A673 (cell line): ENCODE data around the gene TREML2. TPM values are rescaled to one million over a fixed set of nuclear protein-coding genes. Genes with fewer than 3 reads are reported as not detected.

Experiments used
- BruUV-seq: library from RNA; stranded (reverse); fragments of 400-500 nt; replicated peaks from 2 replicates; lab custom pipeline; 2021; lab: Mats Ljungman, UMichigan
- CTCF ChIA-PET: fragments of 300-600 bp; sonication (Branson Sonifier 250); formaldehyde crosslinking; loops from one replicate; lab custom pipeline; 2022; ENCODE audit warnings: antibody characterized with exemption; lab: Charles Lee
- POLR2A ChIA-PET: fragments of 300-600 bp; sonication (Branson Sonifier 250); formaldehyde crosslinking; loops from one replicate; lab custom pipeline; 2022; ENCODE audit warnings: antibody characterized with exemption; ENCODE audit not compliant: low non-redundant PET; lab: Charles Lee
- DNase-seq: peaks from one replicate; pipeline ENCODE4 v3.0.0-alpha.2; 2015; ENCODE audit warnings: low spot score
- H3K27ac ChIP-seq: fragments of 200-600 bp; sonication (generic); 2 replicates; pipeline ENCODE4 v1.5.1; 2016; ENCODE audit warnings: mixed run types, low read depth, mild to moderate bottlenecking, mixed read lengths, antibody characterized with exemption, low read length; ENCODE audit not compliant: poor library complexity, severe bottlenecking
- H3K27me3 ChIP-seq: fragments of 200-600 bp; sonication (generic); replicated peaks from 2 replicates; pipeline ENCODE4 v1.6.1; 2017; ENCODE audit warnings: mixed run types, low read depth, mild to moderate bottlenecking, mixed read lengths, antibody characterized with exemption, low read length; ENCODE audit not compliant: insufficient read depth, poor library complexity
- H3K36me3 ChIP-seq: fragments of 200-600 bp; sonication (generic); 2 replicates; pipeline ENCODE4 v1.6.1; 2016; ENCODE audit warnings: mixed run types, mild to moderate bottlenecking, mixed read lengths, antibody characterized with exemption, low read length; ENCODE audit not compliant: insufficient read depth, poor library complexity, severe bottlenecking
- H3K4me1 ChIP-seq: fragments of 200-600 bp; sonication (generic); 2 replicates; pipeline ENCODE4 v1.6.1; 2017; ENCODE audit warnings: mixed run types, mild to moderate bottlenecking, mixed read lengths, antibody characterized with exemption, low read length; ENCODE audit not compliant: insufficient read depth, poor library complexity, severe bottlenecking
- H3K4me3 ChIP-seq: fragments of 200-600 bp; sonication (generic); 2 replicates; pipeline ENCODE4 v1.5.1; 2016; ENCODE audit warnings: low read depth, mixed run types, mild to moderate bottlenecking, mixed read lengths, low read length; ENCODE audit not compliant: poor library complexity, severe bottlenecking
- H3K9me3 ChIP-seq: fragments of 200-600 bp; sonication (generic); 2 replicates; pipeline ENCODE4 v1.6.1; 2016; ENCODE audit warnings: mixed run types, low read depth, mild to moderate bottlenecking, mixed read lengths, antibody characterized with exemption, low read length; ENCODE audit not compliant: poor library complexity, severe bottlenecking
- EZH2 ChIP-seq: fragments of 200-600 bp; sonication (generic); IDR thresholded peaks from 2 replicates; pipeline ENCODE4 v1.6.1; 2017; ENCODE audit warnings: borderline replicate concordance, low read depth, mild to moderate bottlenecking, mixed read lengths, antibody characterized with exemption, low read length; ENCODE audit not compliant: poor library complexity, severe bottlenecking
- intact Hi-C: fragments of 100-400 bp; cut with micrococcal nuclease; formaldehyde crosslinking; loops from one replicate; pipeline ENCODE4 v1.10.0; 2022; ENCODE audit not compliant: unreplicated experiment
- total RNA-seq: library from RNA; stranded (reverse); gene quantifications from 2 replicates; pipeline ENCODE4 v1.2.3, GENCODE V29; 2021
- TF ChIP-seq, protein P1 (sequence below): fragments of 300-800, 200-600 bp; sonication (generic); conservative IDR thresholded peaks from 2 replicates; pipeline ENCODE4 v1.5.1; 2017; ENCODE audit warnings: low read depth, mild to moderate bottlenecking, antibody characterized with exemption, low read length, moderate library complexity, mixed read lengths

Gene TREML2
- total RNA-seq, 1 experiment from 2014 or later = not detected

DNA sequence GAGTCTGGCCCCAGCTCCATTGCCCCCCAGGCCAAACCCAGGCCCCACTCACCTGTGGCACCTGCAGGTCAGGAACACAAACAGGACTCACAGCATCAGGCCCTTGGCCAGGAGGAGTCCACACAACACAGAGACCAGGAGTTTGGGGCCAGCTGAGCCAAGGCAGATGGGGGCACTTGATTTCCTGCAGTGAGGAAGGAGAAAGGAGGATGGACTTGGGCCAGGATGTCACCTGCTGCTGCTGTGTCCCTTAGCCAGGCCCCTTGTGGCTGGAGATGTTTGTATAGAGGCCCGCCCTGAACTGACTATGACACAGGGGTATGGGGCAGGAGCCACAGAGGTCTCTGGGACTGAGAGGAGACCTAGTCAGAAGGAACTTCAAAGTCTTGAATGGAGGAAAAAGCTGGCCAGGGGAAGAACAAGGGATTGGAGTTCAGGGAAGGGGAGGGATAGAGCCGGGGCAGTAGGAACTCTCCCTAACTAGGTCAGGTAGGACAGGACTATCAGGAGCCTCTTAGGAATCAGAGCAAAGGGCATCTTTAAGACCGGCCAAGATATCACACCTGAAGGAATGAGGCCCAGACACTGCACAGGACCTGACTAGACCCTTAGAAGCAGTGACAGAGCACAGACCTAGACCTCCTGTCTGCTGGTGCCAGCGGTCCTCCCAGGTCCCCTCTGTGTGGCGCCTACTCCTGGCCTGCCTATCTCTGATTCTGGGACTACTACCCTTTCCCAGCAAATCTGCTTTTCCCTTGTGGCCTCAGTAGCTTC lies 8.8 kb upstream of the TREML2 start:
- Histone ChIP-seq H3K4me1 (no peaks in the 10 kb centered on the region), H3K9me3 (peaks cover 5% of the 10 kb centered on the region), H3K36me3 (no peaks in the 10 kb centered on the region), H3K27me3 (peaks cover 13% of the 10 kb centered on the region), H3K27ac (no peak overlapping the region), H3K4me3 (no peak overlapping the region)
- no TSS peak for BruUV-seq
- POLR2A ChIA-PET = no interaction called here
- DNase-seq = no peak
- CTCF ChIA-PET = no interaction called here
- TF ChIP-seq EZH2 = no peak
- TF ChIP-seq, protein P1, sequence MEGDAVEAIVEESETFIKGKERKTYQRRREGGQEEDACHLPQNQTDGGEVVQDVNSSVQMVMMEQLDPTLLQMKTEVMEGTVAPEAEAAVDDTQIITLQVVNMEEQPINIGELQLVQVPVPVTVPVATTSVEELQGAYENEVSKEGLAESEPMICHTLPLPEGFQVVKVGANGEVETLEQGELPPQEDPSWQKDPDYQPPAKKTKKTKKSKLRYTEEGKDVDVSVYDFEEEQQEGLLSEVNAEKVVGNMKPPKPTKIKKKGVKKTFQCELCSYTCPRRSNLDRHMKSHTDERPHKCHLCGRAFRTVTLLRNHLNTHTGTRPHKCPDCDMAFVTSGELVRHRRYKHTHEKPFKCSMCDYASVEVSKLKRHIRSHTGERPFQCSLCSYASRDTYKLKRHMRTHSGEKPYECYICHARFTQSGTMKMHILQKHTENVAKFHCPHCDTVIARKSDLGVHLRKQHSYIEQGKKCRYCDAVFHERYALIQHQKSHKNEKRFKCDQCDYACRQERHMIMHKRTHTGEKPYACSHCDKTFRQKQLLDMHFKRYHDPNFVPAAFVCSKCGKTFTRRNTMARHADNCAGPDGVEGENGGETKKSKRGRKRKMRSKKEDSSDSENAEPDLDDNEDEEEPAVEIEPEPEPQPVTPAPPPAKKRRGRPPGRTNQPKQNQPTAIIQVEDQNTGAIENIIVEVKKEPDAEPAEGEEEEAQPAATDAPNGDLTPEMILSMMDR = no peak
- intact Hi-C loops = no loop called here

- Histone ChIP-seq H3K27ac (no peak overlapping the region), H3K36me3 (no peaks in the 10 kb centered on the region), H3K27me3 (peaks cover 10% of the 10 kb centered on the region), H3K4me3 (no peak overlapping the region), H3K4me1 (no peaks in the 10 kb centered on the region), H3K9me3 (no peaks in the 10 kb centered on the region)
- no peak for TF ChIP-seq EZH2
- TF ChIP-seq, protein P1 = no peak
- no TSS peak for BruUV-seq
- POLR2A ChIA-PET = no interaction called here
- no peak for DNase-seq
- intact Hi-C loops = no loop called here
- CTCF ChIA-PET = no interaction called here
Measured at GRCh38 chr6:41208439-41209106, 7.6 kb upstream of the TREML2 start.

DNA sequence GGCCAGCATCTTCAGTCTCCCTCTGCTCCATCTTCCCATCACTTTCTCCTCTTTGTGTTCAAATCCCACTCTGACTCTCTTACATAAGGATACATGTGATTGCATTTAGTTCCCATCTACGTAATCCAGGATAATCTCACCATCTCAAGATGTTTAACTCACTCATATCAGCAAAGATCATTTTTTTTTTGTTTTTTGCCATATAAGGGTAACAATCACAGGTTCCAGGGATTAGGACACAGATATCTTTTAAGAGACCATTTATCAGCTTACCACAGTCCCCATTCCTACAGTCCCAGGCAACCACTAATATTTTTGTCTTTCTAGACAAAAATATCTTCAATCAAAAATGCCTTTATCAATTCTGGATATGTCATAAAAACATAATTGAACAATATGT lies 3.2 kb upstream of the TREML2 start:
- no peak overlapping the region for H3K27ac ChIP-seq
- intact Hi-C loops = no loop called here
- no TSS peak for BruUV-seq
- CTCF ChIA-PET = no interaction called here
- no peak for DNase-seq
- no peaks in the 10 kb centered on the region for H3K36me3 ChIP-seq
- H3K4me3 ChIP-seq = no peak overlapping the region
- H3K4me1 ChIP-seq = peaks cover 11% of the 10 kb centered on the region
- no peaks in the 10 kb centered on the region for H3K27me3 ChIP-seq
- no peaks in the 10 kb centered on the region for H3K9me3 ChIP-seq
- TF ChIP-seq EZH2 = no peak
- TF ChIP-seq, protein P1 = no peak
- POLR2A ChIA-PET = no interaction called here
